Common myeloid progenitor, CD34-positive (primary cell): ENCODE data around the gene TMEM132D.

Experiments used
- CTCF ChIA-PET: fragments of 350-600 bp; sonication (Branson Sonifier 250); formaldehyde crosslinking; loops from one replicate; lab custom pipeline; 2021; ENCODE audit warnings: antibody characterized with exemption; lab: Charles Lee
- POLR2A ChIA-PET: fragments of 350-600 bp; sonication (Branson Sonifier 250); formaldehyde crosslinking; loops from one replicate; lab custom pipeline; 2021; ENCODE audit warnings: antibody characterized with exemption; lab: Charles Lee
- DNase-seq, 3 donors: peaks; one replicate each; pipeline versions ENCODE4 v3.0.0 to v3.0.0-alpha.2; 2013
- H3K27ac ChIP-seq, 2 experiments: 1 replicate in 1 of 2; 2 replicates in 1 of 2; pipeline ENCODE4 v1.7.0; 2013; ENCODE audit warnings: inconsistent platforms in 2 of 2, low read length in 2 of 2, mild to moderate bottlenecking in 2 of 2, low read depth in 1 of 2, moderate library complexity in 1 of 2; ENCODE audit not compliant: severe bottlenecking in 2 of 2, insufficient read depth in 1 of 2, poor library complexity in 1 of 2
- H3K27me3 ChIP-seq, 5 experiments: replicated peaks in 2 of 5; 1 replicate in 3 of 5; 2 replicates in 2 of 5; pipeline versions ENCODE4 v1.6.1 to v1.7.0; 2013; ENCODE audit warnings: low read length in 4 of 5, mild to moderate bottlenecking in 2 of 5, moderate library complexity in 2 of 5, inconsistent platforms in 1 of 5; ENCODE audit not compliant: insufficient read depth in 5 of 5, control insufficient read depth in 4 of 5
- H3K36me3 ChIP-seq, 4 experiments: 1 replicate in 2 of 4; 2 replicates in 2 of 4; pipeline versions ENCODE4 v1.6.1 to v1.7.0; 2013; ENCODE audit warnings: low read length in 3 of 4, control low read depth in 1 of 4, mild to moderate bottlenecking in 1 of 4; ENCODE audit not compliant: control insufficient read depth in 4 of 4, insufficient read depth in 4 of 4
- H3K4me1 ChIP-seq, 4 experiments: 1 replicate in 3 of 4; 2 replicates in 1 of 4; pipeline versions ENCODE4 v1.6.1 to v1.7.1; 2013; ENCODE audit warnings: low read length in 3 of 4, mild to moderate bottlenecking in 3 of 4, control low read depth in 1 of 4, inconsistent platforms in 1 of 4, moderate library complexity in 1 of 4; ENCODE audit not compliant: control insufficient read depth in 4 of 4, insufficient read depth in 4 of 4; ENCODE audit errors: control extremely low read depth in 1 of 4
- H3K4me3 ChIP-seq, 7 experiments: 1 replicate in 4 of 7; 2 replicates in 3 of 7; pipeline versions ENCODE4 v1.5.1 to v1.7.0; 2013; ENCODE audit warnings: mild to moderate bottlenecking in 7 of 7, low read length in 6 of 7, moderate library complexity in 6 of 7, inconsistent platforms in 2 of 7, low read depth in 2 of 7, control low read depth in 1 of 7; ENCODE audit not compliant: insufficient read depth in 4 of 7, control insufficient read depth in 1 of 7; ENCODE audit errors: extremely low read depth in 1 of 7
- H3K9me3 ChIP-seq, 5 experiments: 1 replicate in 4 of 5; 2 replicates in 1 of 5; pipeline versions ENCODE4 v1.6.1 to v1.7.1; 2013; ENCODE audit warnings: low read length in 4 of 5, mild to moderate bottlenecking in 2 of 5, inconsistent platforms in 1 of 5, low read depth in 1 of 5, moderate library complexity in 1 of 5; ENCODE audit not compliant: control insufficient read depth in 4 of 5, insufficient read depth in 2 of 5; ENCODE audit errors: control extremely low read depth in 1 of 5
- WGBS: methylation state at CpG from one replicate; pipeline ENCODE4 v1.1.5; 2013; ENCODE audit not compliant: insufficient coverage; 5-methylcytosine and 5-hydroxymethylcytosine counted together

TMEM132D gene

GRCh38 chr12:129237881-129238280 is 665.9 kb downstream of the TMEM132D start:
- 88% methylated on average over 3 of the region's 5 CpGs for WGBS

GRCh38 chr12:129234209-129234608 is 669.6 kb downstream of the TMEM132D start:
- H3K9me3 ChIP-seq = no peaks in the 10 kb centered on the region
- no peak overlapping the region for H3K27ac ChIP-seq
- ChIA-PET CTCF (no interaction called here), POLR2A (interaction anchor here (0.8 kb wide), 1 partner anchor 151 kb away, joined by 3 read pairs; no protein-coding TSS in a partner anchor)
- H3K4me3 ChIP-seq = no peak overlapping the region
- WGBS = 64% methylated on average over 3 of the region's 6 CpGs
- no peaks in the 10 kb centered on the region for H3K4me1 ChIP-seq
- no peaks in the 10 kb centered on the region for H3K27me3 ChIP-seq
- DNase-seq = no peak
- no peaks in the 10 kb centered on the region for H3K36me3 ChIP-seq

More at GRCh38 chr12:129237881-129238280, 665.9 kb downstream of the TMEM132D start:
- Histone ChIP-seq H3K36me3 (no peaks in the 10 kb centered on the region), H3K9me3 (no peaks in the 10 kb centered on the region), H3K4me3 (no peak overlapping the region), H3K27me3 (no peaks in the 10 kb centered on the region), H3K4me1 (no peaks in the 10 kb centered on the region), H3K27ac (no peak overlapping the region)
- ChIA-PET CTCF (no interaction called here), POLR2A (no interaction called here)
- no peak for DNase-seq

GRCh38 chr12:129231491-129231890 is 672.3 kb downstream of the TMEM132D start:
- Histone ChIP-seq H3K4me1 (no peaks in the 10 kb centered on the region), H3K36me3 (no peaks in the 10 kb centered on the region), H3K9me3 (no peaks in the 10 kb centered on the region), H3K27me3 (no peaks in the 10 kb centered on the region), H3K4me3 (no peak overlapping the region), H3K27ac (no peak overlapping the region)
- no CpG with 5 or more reads among the region's 3 CpGs for WGBS
- CTCF ChIA-PET = no interaction called here
- POLR2A ChIA-PET = no interaction called here
- no peak for DNase-seq

- Histone ChIP-seq H3K9me3 (no peaks in the 10 kb centered on the region), H3K27ac (no peak overlapping the region), H3K36me3 (no peaks in the 10 kb centered on the region), H3K4me3 (no peak overlapping the region), H3K4me1 (no peaks in the 10 kb centered on the region), H3K27me3 (no peaks in the 10 kb centered on the region)
- no peak for DNase-seq
- ChIA-PET CTCF (no interaction called here), POLR2A (no interaction called here)
- WGBS = 84% methylated on average over 4 of the region's 4 CpGs
These were observed 672.8 kb downstream of the TMEM132D start for GRCh38 chr12:129230995-129231394.

GRCh38 chr12:129226851-129227250 is 677.0 kb downstream of the TMEM132D start:
- no peak overlapping the region for H3K4me3 ChIP-seq
- H3K27ac ChIP-seq = no peak overlapping the region
- H3K36me3 ChIP-seq = no peaks in the 10 kb centered on the region
- ChIA-PET CTCF (no interaction called here), POLR2A (no interaction called here)
- no peaks in the 10 kb centered on the region for H3K9me3 ChIP-seq
- no peak for DNase-seq
- H3K4me1 ChIP-seq = no peaks in the 10 kb centered on the region
- 96% methylated on average over 3 of the region's 6 CpGs for WGBS
- H3K27me3 ChIP-seq = no peaks in the 10 kb centered on the region

GRCh38 chr12:129226005-129226404 is 677.8 kb downstream of the TMEM132D start:
- Histone ChIP-seq H3K4me1 (no peaks in the 10 kb centered on the region), H3K4me3 (no peak overlapping the region), H3K36me3 (no peaks in the 10 kb centered on the region), H3K9me3 (no peaks in the 10 kb centered on the region), H3K27ac (no peak overlapping the region), H3K27me3 (no peaks in the 10 kb centered on the region)
- WGBS = 91% methylated on average over 7 of the region's 7 CpGs
- POLR2A ChIA-PET = no interaction called here
- DNase-seq = no peak
- CTCF ChIA-PET = interaction anchor here (0.6 kb wide), 1 partner anchor 246 kb away, joined by 3 read pairs; no protein-coding TSS in a partner anchor

GRCh38 chr12:129215556-129215955 is 688.3 kb downstream of the TMEM132D start:
- no peak for DNase-seq
- Histone ChIP-seq H3K4me1 (no peaks in the 10 kb centered on the region), H3K36me3 (no peaks in the 10 kb centered on the region), H3K27ac (no peak overlapping the region), H3K4me3 (no peak overlapping the region), H3K27me3 (no peaks in the 10 kb centered on the region), H3K9me3 (peaks cover 0 to 4% (median 0%) of the 10 kb centered on the region in 5 experiments)
- CTCF ChIA-PET = no interaction called here
- POLR2A ChIA-PET = no interaction called here
- WGBS = 100% methylated on average over 2 of the region's 5 CpGs
